Neural cell (in vitro differentiated cells): ENCODE results near the gene PHACTR3.

Source experiments
- CTCF ChIP-seq: fragments of 450-650 bp; IDR thresholded peaks from 2 replicates; pipeline ENCODE4 v1.5.1; 2014; ENCODE audit warnings: antibody characterized with exemption, mild to moderate bottlenecking, moderate library complexity; ENCODE audit not compliant: poor library complexity, severe bottlenecking
- EZH2 ChIP-seq: fragments of 200-600, 300-800 bp; shearing (Covaris generic), sonication (generic); IDR thresholded peaks from 2 replicates; pipeline ENCODE4 v1.6.1; 2014; ENCODE audit warnings: antibody characterized with exemption, low read length, borderline replicate concordance, mild to moderate bottlenecking; ENCODE audit not compliant: insufficient read depth, poor library complexity, severe bottlenecking
- MXI1 ChIP-seq: fragments of 450-650 bp; conservative IDR thresholded peaks from 2 replicates; pipeline ENCODE4 v1.6.1; 2014; ENCODE audit warnings: antibody characterized with exemption, mild to moderate bottlenecking; ENCODE audit not compliant: poor library complexity, severe bottlenecking
- RAD21 ChIP-seq: fragments of 450-650 bp; conservative IDR thresholded peaks from 2 replicates; pipeline ENCODE4 v1.6.1; 2014; ENCODE audit warnings: antibody characterized with exemption, mild to moderate bottlenecking, moderate library complexity
- REST ChIP-seq: IDR thresholded peaks from 2 replicates; pipeline ENCODE4 v1.6.1; 2012; ENCODE audit warnings: borderline replicate concordance
- SMC3 ChIP-seq: fragments of 450-650 bp; conservative IDR thresholded peaks from 2 replicates; pipeline ENCODE4 v1.6.1; 2014; ENCODE audit warnings: antibody characterized with exemption, mild to moderate bottlenecking, moderate library complexity; ENCODE audit not compliant: poor library complexity
- TAF1 ChIP-seq: IDR thresholded peaks from 2 replicates; pipeline ENCODE4 v1.6.1; 2012; ENCODE audit warnings: low read depth

GRCh38 chr20:59604741-59605600, 631 bp downstream of the PHACTR3 start:
- no peak for TF ChIP-seq EZH2
- TF ChIP-seq SMC3, result no peak
- TF ChIP-seq CTCF, result no peak
- no peak for TF ChIP-seq REST
- TF ChIP-seq RAD21, result no peak
- TF ChIP-seq MXI1, result no peak
- TF ChIP-seq TAF1, result no peak
